Adrenal gland (tissue), 5 donors: ENCODE data around the gene IFI27L1.

ENCODE experiments used
- CTCF ChIP-seq, 6 experiments: fragments of 450-650 bp in 4 of 6; fragments of 200-600 bp in 2 of 6; sonication (generic) in 1 of 6; IDR thresholded peaks; 1 replicate in 5 of 6; 2 replicates in 1 of 6; pipeline versions ENCODE4 v1.5.1 to v1.8.0; 2016 to 2021; ENCODE audit warnings: antibody characterized with exemption in 6 of 6, mild to moderate bottlenecking in 2 of 6, moderate library complexity in 1 of 6
- POLR2A ChIP-seq, 2 donors: fragments of 450-650 bp; IDR thresholded peaks; one replicate each; pipeline ENCODE4 v1.6.1; 2017; ENCODE audit warnings: antibody characterized with exemption in 2 of 2, mild to moderate bottlenecking in 2 of 2, moderate library complexity in 1 of 2
- donor health status: DM: no; HTN: no; CAD: no.

- no peak for TF ChIP-seq CTCF (IDR thresholded peaks at IDR 0.05)
- TF ChIP-seq POLR2A (IDR thresholded peaks at IDR 0.05) = no peak
Measured at GRCh38 chr14:94051779-94052178, 29.3 kb upstream of the IFI27L1 start.
